Esophagus muscularis mucosa (tissue), 4 donors: ENCODE data around the gene F12.

Source experiments
- EP300 ChIP-seq: sonication (generic); formaldehyde crosslinking; IDR thresholded peaks from one replicate; pipeline ENCODE4 v1.6.1; 2017; ENCODE audit warnings: antibody characterized with exemption
- POLR2A ChIP-seq: fragments of 450-650 bp; IDR thresholded peaks from one replicate; pipeline ENCODE4 v1.6.1; 2017; ENCODE audit warnings: antibody characterized with exemption, moderate library complexity, mild to moderate bottlenecking, low read depth
- POLR2AphosphoS5 ChIP-seq, 2 donors: sonication (generic); formaldehyde crosslinking; IDR thresholded peaks; one replicate each; pipeline ENCODE4 v1.6.1; 2017; ENCODE audit warnings: antibody characterized with exemption in 2 of 2
- TF ChIP-seq, protein P1 (sequence below), 3 experiments: fragments of 200-600 bp in 2 of 3; fragments of 450-650 bp in 1 of 3; sonication (generic) in 2 of 3; IDR thresholded peaks; one replicate each; pipeline ENCODE4 v1.5.1; 2017 to 2019; ENCODE audit warnings: antibody characterized with exemption in 3 of 3, mild to moderate bottlenecking in 2 of 3, moderate library complexity in 1 of 3

- TF ChIP-seq POLR2A (no peak), POLR2AphosphoS5 (IDR thresholded peaks at IDR 0.05) (no peak), EP300 (no peak)
- TF ChIP-seq, protein P1, sequence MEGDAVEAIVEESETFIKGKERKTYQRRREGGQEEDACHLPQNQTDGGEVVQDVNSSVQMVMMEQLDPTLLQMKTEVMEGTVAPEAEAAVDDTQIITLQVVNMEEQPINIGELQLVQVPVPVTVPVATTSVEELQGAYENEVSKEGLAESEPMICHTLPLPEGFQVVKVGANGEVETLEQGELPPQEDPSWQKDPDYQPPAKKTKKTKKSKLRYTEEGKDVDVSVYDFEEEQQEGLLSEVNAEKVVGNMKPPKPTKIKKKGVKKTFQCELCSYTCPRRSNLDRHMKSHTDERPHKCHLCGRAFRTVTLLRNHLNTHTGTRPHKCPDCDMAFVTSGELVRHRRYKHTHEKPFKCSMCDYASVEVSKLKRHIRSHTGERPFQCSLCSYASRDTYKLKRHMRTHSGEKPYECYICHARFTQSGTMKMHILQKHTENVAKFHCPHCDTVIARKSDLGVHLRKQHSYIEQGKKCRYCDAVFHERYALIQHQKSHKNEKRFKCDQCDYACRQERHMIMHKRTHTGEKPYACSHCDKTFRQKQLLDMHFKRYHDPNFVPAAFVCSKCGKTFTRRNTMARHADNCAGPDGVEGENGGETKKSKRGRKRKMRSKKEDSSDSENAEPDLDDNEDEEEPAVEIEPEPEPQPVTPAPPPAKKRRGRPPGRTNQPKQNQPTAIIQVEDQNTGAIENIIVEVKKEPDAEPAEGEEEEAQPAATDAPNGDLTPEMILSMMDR (IDR thresholded peaks at IDR 0.05): no peak
These were observed 49.9 kb downstream of the F12 start for GRCh38 chr5:177359451-177359851.
